ENCODE results near the gene PNMA8B.
A peak's percentile ranks its signal among the peaks of the same experiment; 100 is the strongest.
"Not testable (repeated sequence)": the region's sequence is repeated elsewhere in the genome, so short reads cannot be mapped to it uniquely, and the experiment has no call there.

PNMA8B gene

GRCh38 chr19:46513461-46514236 lies 18.0 kb upstream of the PNMA8B start:
- FAIRE-seq: no peak

GRCh38 chr19:46511237-46511636 lies 15.6 kb upstream of the PNMA8B start:
- no peak for FAIRE-seq

- FAIRE-seq: no peak
These were observed 12.5 kb upstream of the PNMA8B start for GRCh38 chr19:46508206-46508605.

- FAIRE-seq: no peak
These were observed 8.3 kb upstream of the PNMA8B start for GRCh38 chr19:46503848-46504453.

- no peak for FAIRE-seq
These were observed 7.2 kb upstream of the PNMA8B start for GRCh38 chr19:46502891-46503290.

- no peak for FAIRE-seq
These were observed 4.0 kb upstream of the PNMA8B start for GRCh38 chr19:46499692-46500091.

- FAIRE-seq: no peak
These were observed 2.1 kb upstream of the PNMA8B start for GRCh38 chr19:46497773-46498172.

GRCh38 chr19:46496886-46497285 lies 1.2 kb upstream of the PNMA8B start:
- FAIRE-seq: not testable (repeated sequence)

GRCh38 chr19:46496304-46496703 lies 637 bp upstream of the PNMA8B start:
- no peak for FAIRE-seq

GRCh38 chr19:46494941-46495785 lies 504 bp downstream of the PNMA8B start:
- FAIRE-seq: no peak

GRCh38 chr19:46494146-46494940 lies 1.3 kb downstream of the PNMA8B start:
- no peak for FAIRE-seq

- FAIRE-seq: no peak
These were observed 2.2 kb downstream of the PNMA8B start for GRCh38 chr19:46493236-46494145.

GRCh38 chr19:46492841-46493235 lies 2.8 kb downstream of the PNMA8B start:
- no peak for FAIRE-seq

GRCh38 chr19:46491975-46492682 lies 3.5 kb downstream of the PNMA8B start:
- FAIRE-seq: no peak

GRCh38 chr19:46490774-46491173 lies 4.9 kb downstream of the PNMA8B start:
- FAIRE-seq: no peak

- no peak for FAIRE-seq
These were observed 6.0 kb downstream of the PNMA8B start for GRCh38 chr19:46489445-46490272.

- no peak for FAIRE-seq
These were observed 7.1 kb downstream of the PNMA8B start for GRCh38 chr19:46488551-46488950.

GRCh38 chr19:46487802-46488445 lies 7.7 kb downstream of the PNMA8B start:
- peak; percentile 48 for FAIRE-seq

GRCh38 chr19:46487178-46487801 lies 8.4 kb downstream of the PNMA8B start:
- no peak for FAIRE-seq

Measured in endometrium (tissue), 2 donors.